ENCODE data around the gene AIG1. TPM values are rescaled to one million over a fixed set of nuclear protein-coding genes. Genes with fewer than 3 reads are reported as not detected.
A peak's percentile ranks its signal among the peaks of the same experiment; 100 is the strongest.

The AIG1 gene
- total RNA-seq, 1 donor from 2014 or later: 14.3 TPM

GRCh38 chr6:143125864-143126573 lies 65.3 kb downstream of the AIG1 start:
- peak overlapping the region; percentile 62 for H3K27ac Mint-ChIP-seq (ENCODE audit: unreplicated experiment)
- peaks cover 15% of the 10 kb centered on the region for H3K4me1 Mint-ChIP-seq (ENCODE audit: low read depth, unreplicated experiment)
- no peak for TF ChIP-seq CTCF (IDR thresholded peaks at IDR 0.05; ENCODE audit: partially characterized antibody, unreplicated experiment)

GRCh38 chr6:143126574-143126941 lies 65.9 kb downstream of the AIG1 start:
- Mint-ChIP-seq H3K27me3 (ENCODE audit: unreplicated experiment) (no peaks in the 10 kb centered on the region), H3K9me3 (ENCODE audit: unreplicated experiment) (peaks cover 4% of the 10 kb centered on the region), H3K4me1 (ENCODE audit: low read depth, unreplicated experiment) (peaks cover 15% of the 10 kb centered on the region), H3K4me3 (ENCODE audit: unreplicated experiment) (no peak overlapping the region), H3K36me3 (ENCODE audit: unreplicated experiment) (peaks cover 9% of the 10 kb centered on the region), H3K27ac (ENCODE audit: unreplicated experiment) (no peak overlapping the region)
- TF ChIP-seq CTCF (IDR thresholded peaks at IDR 0.05; ENCODE audit: partially characterized antibody, unreplicated experiment): no peak
- DNase-seq: no peak

More at GRCh38 chr6:143125864-143126573, 65.3 kb downstream of the AIG1 start:
- Mint-ChIP-seq H3K27me3 (ENCODE audit: unreplicated experiment) (no peaks in the 10 kb centered on the region), H3K36me3 (ENCODE audit: unreplicated experiment) (peaks cover 8% of the 10 kb centered on the region), H3K4me3 (ENCODE audit: unreplicated experiment) (peak overlapping the region; percentile 36), H3K9me3 (ENCODE audit: unreplicated experiment) (peaks cover 4% of the 10 kb centered on the region)
- DNase-seq: no peak

GRCh38 chr6:143127941-143128680 lies 67.4 kb downstream of the AIG1 start:
- peaks cover 4% of the 10 kb centered on the region for H3K9me3 Mint-ChIP-seq (ENCODE audit: unreplicated experiment)
- no peak overlapping the region for H3K4me3 Mint-ChIP-seq (ENCODE audit: unreplicated experiment)
- DNase-seq: no peak
- no peaks in the 10 kb centered on the region for H3K27me3 Mint-ChIP-seq (ENCODE audit: unreplicated experiment)
- no peak overlapping the region for H3K27ac Mint-ChIP-seq (ENCODE audit: unreplicated experiment)
- peaks cover 15% of the 10 kb centered on the region for H3K4me1 Mint-ChIP-seq (ENCODE audit: low read depth, unreplicated experiment)
- no peak for TF ChIP-seq CTCF (IDR thresholded peaks at IDR 0.05; ENCODE audit: partially characterized antibody, unreplicated experiment)
- H3K36me3 Mint-ChIP-seq (ENCODE audit: unreplicated experiment): peaks cover 9% of the 10 kb centered on the region

GRCh38 chr6:143128681-143129015 lies 68.0 kb downstream of the AIG1 start:
- Mint-ChIP-seq H3K36me3 (ENCODE audit: unreplicated experiment) (peaks cover 9% of the 10 kb centered on the region), H3K4me3 (ENCODE audit: unreplicated experiment) (no peak overlapping the region), H3K4me1 (ENCODE audit: low read depth, unreplicated experiment) (peaks cover 15% of the 10 kb centered on the region), H3K27me3 (ENCODE audit: unreplicated experiment) (no peaks in the 10 kb centered on the region), H3K9me3 (ENCODE audit: unreplicated experiment) (peaks cover 4% of the 10 kb centered on the region), H3K27ac (ENCODE audit: unreplicated experiment) (no peak overlapping the region)
- no peak for TF ChIP-seq CTCF (IDR thresholded peaks at IDR 0.05; ENCODE audit: partially characterized antibody, unreplicated experiment)
- DNase-seq: no peak

- Mint-ChIP-seq H3K36me3 (ENCODE audit: unreplicated experiment) (peaks cover 9% of the 10 kb centered on the region), H3K4me1 (ENCODE audit: low read depth, unreplicated experiment) (peaks cover 4% of the 10 kb centered on the region), H3K27me3 (ENCODE audit: unreplicated experiment) (no peaks in the 10 kb centered on the region), H3K9me3 (ENCODE audit: unreplicated experiment) (no peaks in the 10 kb centered on the region), H3K4me3 (ENCODE audit: unreplicated experiment) (no peak overlapping the region), H3K27ac (ENCODE audit: unreplicated experiment) (no peak overlapping the region)
- DNase-seq: no peak
- TF ChIP-seq CTCF (IDR thresholded peaks at IDR 0.05; ENCODE audit: partially characterized antibody, unreplicated experiment): no peak
These were observed 70.2 kb downstream of the AIG1 start for GRCh38 chr6:143130928-143131327.
